Stimulated activated CD8-positive, alpha-beta memory T cell treated with anti-CD3 and anti-CD28 coated beads, Interleukin-7, amount 100 ng/mL, for 1 hour (primary cell): ENCODE data around the gene SELENOS.

ENCODE experiments used
- DNase-seq, 2 donors: peaks; one replicate each; pipeline ENCODE4 v3.0.0-alpha.2; 2020; ENCODE audit warnings: low read depth in 2 of 2

The SELENOS gene

DNA sequence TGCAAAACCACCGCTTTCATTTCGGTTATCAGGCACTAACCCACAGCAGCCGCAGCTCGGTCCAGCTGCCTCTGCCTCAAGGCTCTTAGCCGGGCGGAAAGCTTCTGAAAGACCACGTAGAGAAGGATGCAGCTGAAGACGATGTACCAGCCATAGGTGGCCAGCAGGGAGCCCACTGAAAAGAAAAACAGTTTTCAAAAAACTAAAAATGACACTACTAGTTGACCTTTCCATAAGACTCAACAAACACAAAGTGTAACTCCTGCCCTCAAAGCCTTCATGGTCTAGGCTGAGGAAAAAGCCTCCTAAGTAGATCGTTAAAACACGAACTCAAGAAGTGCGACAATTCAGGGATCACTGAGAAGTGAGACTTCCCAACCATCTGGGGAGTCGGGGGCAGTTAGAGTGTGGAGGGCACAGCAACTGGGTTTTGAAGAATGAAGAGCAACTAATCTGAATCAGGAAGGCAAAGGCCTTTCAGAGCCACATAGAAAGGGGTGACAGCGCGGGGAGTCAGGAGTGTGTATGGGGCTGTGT is 716 bp downstream of the SELENOS start:
- no peak for DNase-seq

DNA sequence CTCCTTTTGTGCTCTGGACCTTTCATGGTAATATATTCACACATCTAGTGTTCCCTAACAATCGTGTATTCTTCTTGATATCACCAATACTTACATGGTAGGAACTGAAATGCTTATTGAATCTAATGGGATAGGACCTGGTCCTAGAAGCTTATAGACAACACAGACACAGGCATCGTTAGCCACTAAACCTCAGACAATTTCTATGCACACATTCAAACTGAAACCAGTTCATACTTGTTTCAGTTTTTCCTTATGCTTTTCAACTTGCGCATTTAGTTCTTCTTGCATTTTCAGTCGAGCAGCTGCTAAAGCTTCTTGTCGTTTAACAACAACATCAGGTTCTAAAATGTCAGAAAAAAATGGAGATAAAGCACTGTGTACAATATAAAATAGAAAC is 2.3 kb downstream of the SELENOS start:
- DNase-seq, result no peak

DNA sequence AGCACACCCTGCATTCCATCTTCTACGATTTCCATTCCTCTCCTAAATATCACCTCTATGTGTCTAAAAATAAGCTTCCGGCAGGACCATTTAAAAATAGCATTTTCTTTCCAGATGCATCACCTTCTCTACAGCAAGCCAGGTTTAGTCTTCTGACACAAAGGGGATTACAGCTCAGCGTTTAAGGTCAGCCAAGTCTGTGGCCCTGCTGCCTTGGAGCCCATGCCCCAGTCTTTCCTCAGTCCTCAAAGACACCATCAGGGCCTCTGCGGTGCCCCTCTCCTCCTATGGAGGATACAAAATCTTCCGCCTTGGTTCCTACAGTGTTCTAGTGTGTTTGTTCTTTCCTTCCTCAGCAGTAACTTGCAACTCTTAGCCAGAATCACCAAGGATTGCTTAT is 3.8 kb downstream of the SELENOS start:
- no peak for DNase-seq

- DNase-seq, result no peak
Measured at GRCh38 chr15:101272584-101272983, 4.7 kb downstream of the SELENOS start.

DNA sequence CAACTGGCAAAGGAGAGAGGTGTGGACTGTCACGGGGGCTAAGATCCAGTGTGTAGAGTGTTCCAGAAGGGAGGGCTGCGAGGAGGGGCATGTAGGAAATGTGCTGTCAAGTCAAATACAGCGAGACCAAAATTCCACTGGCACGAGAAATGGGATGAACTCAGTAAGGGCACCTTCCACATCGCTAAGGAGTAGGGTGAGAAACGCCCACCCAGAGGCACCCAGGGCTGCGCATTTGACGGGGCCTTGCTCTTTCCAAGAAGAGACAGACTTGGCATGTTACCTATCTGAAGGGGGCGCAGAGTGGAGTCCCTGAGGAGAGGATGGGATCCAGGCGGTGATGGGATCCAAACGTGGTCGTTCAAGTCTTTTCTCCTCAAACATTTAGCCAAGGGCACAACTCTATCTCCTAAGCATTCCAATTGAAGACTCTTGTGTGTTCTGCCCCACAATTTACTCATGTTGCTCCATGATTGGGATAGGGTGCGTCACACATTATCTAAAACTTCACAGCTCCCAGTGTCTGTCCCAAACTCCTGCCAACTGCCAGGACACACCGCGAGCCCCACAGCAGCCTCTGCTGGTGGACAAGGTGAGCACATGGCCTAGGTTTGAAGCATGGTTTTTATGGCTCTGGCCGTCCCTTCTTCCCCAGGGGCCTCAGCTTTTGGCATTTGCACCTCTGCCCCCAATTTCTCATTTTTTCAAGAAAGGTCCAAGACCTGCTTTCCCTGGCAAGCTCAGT is 7.6 kb downstream of the SELENOS start:
- DNase-seq, result no peak

DNA sequence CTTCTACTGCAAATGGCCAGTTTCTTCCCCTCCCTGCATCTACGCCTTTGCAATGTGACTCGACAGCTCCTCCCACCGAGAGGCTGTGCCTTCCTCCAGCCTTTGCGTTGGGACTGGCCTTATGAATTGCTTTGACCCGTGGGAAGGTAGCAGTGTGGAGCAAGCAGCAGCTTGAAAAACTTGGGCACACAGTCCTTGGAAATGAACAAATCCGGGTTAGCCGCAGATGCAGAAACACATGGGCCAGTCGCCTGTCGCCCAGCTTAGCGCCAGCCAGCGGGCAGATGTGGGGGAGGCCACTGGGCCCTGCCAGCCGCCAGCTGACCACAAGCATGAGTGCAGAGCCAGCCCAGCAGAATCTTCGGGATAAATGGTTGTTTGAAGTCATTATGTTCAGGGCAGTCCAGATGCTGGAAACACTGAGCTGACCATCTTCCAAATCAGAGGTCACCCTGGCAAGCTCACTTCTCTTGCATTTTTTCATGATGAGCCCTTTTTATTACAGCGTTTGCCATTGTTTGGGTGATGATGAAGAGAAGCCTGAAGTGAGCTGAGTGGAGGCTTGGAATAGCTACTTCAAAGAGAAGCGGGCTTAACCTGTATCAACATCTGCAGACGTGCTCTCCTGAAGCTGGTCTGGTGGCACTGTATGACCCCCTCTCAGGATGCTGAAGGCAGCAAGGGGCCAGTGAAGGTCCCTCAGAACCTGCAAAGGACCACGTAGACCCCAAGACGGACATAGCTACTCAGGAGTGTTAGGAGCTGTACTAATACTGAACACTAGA is 9.8 kb downstream of the SELENOS start:
- no peak for DNase-seq

GRCh38 chr15:101266787-101267186 is 10.5 kb downstream of the SELENOS start:
- DNase-seq, result no peak

- DNase-seq, result no peak
Measured at GRCh38 chr15:101266034-101266433, 11.3 kb downstream of the SELENOS start.

- no peak for DNase-seq
Measured at GRCh38 chr15:101264911-101265641, 12.2 kb downstream of the SELENOS start.

DNA sequence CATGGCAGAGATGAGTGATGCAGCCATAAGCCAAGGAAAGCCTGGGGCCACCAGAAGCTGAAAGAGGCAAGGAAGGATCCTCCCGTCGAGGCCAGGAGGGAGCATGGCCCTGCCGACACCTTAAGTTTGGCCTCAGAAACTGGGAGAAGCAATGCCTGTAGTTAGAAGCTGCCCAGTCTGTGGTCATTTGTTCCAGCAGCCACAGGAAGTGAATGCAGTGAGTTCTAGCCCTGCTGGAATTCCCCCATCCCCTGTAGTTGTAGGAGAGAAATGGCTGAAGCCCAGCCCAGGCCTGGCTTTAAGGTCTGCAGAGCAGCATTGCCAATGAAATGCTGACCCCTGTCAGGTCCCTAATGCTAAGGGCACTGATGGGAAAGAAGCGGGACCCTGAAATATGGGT is 13.3 kb downstream of the SELENOS start:
- DNase-seq, result no peak

DNA sequence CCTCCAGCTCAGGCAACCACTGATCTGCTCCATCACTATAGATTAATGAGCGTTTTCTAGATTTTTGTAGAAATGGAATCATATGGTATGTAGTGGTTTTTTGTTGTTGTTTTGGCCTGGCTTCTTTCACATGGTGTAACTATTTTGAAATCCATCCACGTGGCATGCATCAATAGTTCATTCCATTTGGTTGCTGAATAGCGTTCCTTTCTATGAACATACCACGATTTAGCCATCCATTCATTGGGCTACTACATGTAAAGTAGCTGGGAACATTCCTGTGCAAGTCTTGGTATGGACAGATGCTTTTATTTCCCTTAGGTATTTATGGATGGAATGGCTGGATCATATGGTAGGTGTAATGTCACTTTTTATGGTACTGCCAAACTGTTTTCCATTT is 14.7 kb downstream of the SELENOS start:
- no peak for DNase-seq

DNA sequence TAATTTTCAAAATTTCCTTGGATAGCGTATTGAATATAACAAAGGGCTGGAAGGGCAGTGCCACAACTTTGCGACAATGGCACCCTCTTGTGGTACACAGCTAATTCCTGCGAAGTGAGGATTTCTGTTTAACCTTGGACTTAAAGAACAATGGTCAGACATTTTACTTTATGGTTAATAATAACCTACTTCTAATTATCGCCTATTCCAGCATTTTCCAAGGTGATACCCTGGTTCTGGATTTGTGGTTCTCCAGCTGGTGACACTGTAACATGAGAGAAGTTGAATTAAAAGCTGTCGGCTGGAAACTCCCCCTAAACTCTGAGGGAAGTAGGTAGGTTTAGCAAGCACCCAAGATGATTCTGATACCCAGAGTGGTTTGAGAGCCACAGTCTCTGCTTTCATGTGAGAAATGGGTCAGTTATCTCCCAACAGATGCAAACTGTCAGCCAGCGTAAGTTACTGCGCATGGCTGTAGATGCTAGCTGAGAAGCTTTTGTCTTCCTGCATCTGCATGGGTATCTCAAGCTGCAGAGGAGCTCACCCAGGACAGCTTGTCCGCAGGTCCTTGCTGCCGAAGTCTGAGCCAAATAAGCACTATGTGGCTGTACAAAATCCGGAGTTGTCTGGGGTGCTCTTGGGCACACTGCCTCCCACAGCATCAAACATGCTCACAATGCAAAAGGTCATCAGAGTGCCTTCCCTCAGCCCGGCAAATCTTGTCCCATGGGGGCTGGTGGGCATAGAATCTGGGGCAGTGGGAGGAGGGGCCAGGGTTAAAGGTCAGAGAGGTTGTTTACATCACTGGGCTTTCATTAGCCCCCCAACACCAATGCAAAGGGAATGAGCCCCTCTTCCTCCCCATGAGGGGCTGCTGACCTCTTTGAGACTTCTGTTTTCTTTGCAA is 18.8 kb downstream of the SELENOS start:
- peak in 1 of 2 donors; percentile 30 for DNase-seq

DNA sequence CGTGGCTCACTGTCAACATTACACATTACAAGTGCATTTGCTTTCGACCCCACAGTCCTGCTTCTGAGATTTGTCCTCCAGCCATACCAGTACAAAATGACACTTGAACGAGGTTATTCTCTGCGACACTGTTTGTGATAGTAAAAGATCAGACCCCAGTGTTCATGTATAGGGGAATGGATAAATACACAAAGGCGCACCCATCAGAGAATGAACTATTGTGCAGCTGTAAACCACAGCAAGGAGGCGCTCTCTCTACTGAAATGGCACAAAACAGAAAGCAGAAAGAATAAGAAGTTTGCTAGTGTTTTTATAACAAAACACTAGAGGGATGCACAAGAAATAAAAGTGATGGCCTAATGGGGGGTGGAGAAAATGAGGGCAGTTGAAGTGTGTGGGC is 20.5 kb downstream of the SELENOS start:
- DNase-seq, result no peak

- no peak for DNase-seq
Measured at GRCh38 chr15:101255615-101256241, 21.6 kb downstream of the SELENOS start.

DNA sequence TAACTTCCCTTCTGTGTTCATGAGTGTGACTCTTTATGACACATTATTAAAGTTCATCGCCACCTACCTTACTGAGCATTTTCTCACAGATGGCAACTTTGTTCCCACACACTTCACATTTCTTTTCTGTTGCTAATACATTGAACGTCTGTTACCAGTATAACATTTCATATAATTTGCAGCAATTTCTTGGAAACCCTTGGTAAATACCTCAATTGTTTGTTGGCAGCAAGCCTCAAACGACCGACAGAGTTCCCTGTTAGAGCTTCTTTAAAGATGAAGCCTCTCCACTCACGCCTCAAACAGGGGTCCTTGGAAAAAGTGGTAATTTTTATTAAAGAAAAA is 22.3 kb downstream of the SELENOS start:
- no peak for DNase-seq

DNA sequence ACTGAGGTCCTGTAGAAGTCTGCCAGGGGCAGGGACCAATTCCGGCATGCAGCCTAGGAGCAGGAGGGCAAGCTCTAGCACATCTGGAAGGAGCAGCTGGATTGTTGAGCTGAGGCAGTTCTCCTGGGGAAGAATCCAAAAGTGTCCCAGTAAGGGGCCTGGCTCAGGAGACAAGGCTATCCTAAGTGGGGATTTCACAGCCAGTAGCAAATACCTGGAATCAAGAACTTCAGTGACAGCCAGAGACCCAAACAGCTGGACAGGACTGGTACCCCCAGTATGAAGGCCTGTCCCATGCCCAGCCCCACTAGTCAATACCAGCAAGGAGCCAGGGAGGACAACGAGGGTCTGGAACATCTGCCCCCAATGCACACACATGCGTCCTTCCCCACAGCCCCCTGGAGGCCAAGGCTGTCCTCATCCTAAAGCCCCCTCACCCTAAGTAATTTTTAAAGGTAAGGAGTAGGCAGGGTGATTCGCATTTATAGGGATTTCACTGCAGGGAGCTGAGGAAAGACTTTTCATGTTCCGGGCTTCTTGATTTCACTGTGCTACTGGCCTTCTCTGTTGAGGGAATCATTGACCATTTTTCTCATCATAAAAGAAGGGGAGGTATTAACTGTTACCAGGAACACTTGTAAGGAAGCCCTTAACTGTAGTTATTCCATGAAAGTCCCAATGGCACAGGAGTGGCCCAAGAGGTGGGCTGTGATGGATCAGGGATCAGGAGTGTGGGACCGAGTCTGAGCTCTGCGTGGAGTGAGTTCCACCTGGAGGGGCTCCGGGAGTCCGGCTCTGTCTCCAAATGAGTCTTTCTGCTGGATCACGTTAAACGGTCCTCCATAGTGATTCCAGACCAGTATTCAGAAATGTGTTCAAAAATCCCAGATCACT is 22.9 kb downstream of the SELENOS start:
- no peak for DNase-seq

DNA sequence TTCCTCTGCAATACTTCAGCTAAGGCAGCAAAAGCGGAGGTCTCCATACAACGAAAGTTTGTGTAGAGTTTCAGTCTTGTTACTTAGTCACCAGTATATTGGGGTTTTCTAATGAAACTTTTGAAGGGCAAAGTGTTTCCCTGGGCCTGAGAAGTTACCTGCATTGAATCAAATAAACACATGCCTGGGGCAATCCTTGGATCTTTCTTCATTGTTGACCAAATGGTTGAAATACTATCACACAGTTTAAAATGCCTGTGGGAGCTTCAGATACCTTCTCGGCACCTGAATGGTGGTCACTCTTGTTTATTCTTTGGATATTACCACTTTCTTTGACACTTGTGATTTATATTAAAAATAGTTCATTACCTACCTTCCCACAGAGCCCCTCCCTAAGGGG is 24.4 kb downstream of the SELENOS start:
- DNase-seq, result no peak

- peak; percentile 67 to 74 for DNase-seq
Measured at GRCh38 chr15:101251830-101252820, 25.2 kb downstream of the SELENOS start, which contains the start of gene CHSY1. TSS of gene CHSY1 (minus strand) at chr15:101252048. CDS start at chr15:101251456, 592 bp downstream.
